Tibial nerve (tissue), 3 donors: ENCODE results near the gene FIBCD1.

Experiments
- CTCF ChIP-seq, 5 experiments: fragments of 200-600 bp in 3 of 5; fragments of 450-650 bp in 2 of 5; sonication (generic) in 3 of 5; IDR thresholded peaks; one replicate each; pipeline ENCODE4 v1.5.1; 2016 to 2019; ENCODE audit warnings: antibody characterized with exemption in 5 of 5, mild to moderate bottlenecking in 3 of 5, moderate library complexity in 2 of 5
- POLR2A ChIP-seq, 2 donors: fragments of 450-650 bp; IDR thresholded peaks; one replicate each; pipeline ENCODE4 v1.6.1; 2017; ENCODE audit warnings: antibody characterized with exemption in 2 of 2, mild to moderate bottlenecking in 2 of 2, moderate library complexity in 2 of 2

DNA sequence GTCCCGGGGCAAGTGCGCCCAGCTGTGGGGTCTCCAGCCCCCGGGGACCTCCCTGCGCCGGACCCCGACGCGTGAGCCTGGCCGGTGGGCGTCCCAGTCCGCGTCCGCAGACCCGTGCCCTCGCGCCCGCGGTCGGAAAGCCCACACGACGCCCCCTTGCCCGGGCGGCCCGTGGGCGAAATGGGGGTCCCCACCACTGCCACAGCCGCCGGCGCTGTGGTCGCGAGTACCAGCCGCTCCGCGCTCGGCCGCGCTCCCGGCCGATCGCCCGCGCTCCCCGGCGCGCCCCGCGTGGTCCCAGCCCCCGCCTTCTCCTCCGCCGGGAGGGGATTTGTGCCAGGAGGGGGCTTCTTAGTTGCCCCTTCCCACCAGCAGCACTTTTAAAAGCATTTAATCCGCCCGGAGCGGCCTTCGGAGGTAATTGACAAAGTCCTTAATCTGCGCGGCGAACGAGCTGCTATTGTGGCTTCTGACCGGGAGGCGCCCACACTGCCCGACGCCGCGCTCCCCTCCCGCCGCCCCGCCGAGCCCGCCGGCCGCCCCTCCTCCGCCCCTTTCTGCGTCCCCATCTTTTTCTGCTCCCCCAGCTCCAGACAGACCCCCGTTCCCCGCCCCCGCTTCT, 469 bp upstream of the FIBCD1 start:
- TF ChIP-seq CTCF (IDR thresholded peaks at IDR 0.05) (no peak), POLR2A (IDR thresholded peaks at IDR 0.05) (no peak)
